ENCODE results near the gene ARHGAP45.
"Not testable (repeated sequence)": the region's sequence is repeated elsewhere in the genome, so short reads cannot be mapped to it uniquely, and the experiment has no call there.

The ARHGAP45 gene

DNA sequence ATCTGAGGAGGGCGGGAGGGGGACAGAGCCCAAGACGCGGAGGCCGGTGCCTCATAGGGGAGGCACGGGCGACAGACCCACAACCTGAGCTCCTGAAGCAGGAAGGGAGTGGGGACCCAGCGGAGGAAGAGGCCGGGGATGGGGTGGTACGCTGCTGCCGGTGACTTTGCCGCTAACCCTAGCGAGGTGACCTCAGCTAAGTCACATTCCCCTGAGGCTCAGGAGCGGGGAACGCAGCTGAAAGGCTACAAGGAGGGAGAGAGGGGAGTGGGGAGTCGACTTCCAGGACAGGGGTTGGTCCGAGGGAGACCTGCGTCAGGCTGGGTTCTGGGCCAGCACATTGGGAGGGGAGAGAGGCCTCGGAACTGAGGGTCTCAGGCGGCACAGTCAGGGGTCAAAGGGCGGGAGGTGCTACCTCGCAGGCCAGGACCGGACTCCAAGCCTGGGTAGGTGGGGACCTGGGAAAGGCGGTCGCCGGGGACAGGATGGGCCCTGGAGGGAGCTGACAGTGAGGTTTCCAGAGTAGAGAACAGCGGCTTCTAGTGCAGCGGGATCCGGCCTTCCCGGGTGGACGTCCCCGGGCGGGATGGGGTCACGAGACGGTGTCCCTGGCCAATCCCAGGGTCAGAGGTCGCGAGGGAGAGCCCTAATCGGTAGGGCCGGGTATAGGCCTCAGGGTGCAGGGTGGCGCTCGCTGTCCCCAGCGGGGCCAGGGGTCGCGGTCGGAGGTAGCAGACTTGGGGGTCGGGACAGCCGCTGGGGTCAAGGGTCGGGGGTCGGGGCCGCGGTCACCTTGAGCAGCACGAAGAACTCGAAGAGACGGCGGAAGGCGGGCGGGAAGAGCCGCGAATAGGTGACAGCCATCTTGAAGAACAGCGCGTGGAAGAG, 46.7 kb upstream of the ARHGAP45 start:
- TF ChIP-seq, protein P1, sequence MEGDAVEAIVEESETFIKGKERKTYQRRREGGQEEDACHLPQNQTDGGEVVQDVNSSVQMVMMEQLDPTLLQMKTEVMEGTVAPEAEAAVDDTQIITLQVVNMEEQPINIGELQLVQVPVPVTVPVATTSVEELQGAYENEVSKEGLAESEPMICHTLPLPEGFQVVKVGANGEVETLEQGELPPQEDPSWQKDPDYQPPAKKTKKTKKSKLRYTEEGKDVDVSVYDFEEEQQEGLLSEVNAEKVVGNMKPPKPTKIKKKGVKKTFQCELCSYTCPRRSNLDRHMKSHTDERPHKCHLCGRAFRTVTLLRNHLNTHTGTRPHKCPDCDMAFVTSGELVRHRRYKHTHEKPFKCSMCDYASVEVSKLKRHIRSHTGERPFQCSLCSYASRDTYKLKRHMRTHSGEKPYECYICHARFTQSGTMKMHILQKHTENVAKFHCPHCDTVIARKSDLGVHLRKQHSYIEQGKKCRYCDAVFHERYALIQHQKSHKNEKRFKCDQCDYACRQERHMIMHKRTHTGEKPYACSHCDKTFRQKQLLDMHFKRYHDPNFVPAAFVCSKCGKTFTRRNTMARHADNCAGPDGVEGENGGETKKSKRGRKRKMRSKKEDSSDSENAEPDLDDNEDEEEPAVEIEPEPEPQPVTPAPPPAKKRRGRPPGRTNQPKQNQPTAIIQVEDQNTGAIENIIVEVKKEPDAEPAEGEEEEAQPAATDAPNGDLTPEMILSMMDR (IDR thresholded peaks at IDR 0.05; ENCODE audit: low read depth, low read length), result no peak
- no peak for DNase-seq
- no peaks in the 10 kb centered on the region for H3K27me3 ChIP-seq (ENCODE audit: insufficient read depth, low read depth, severe bottlenecking)
- peak overlapping the region; percentile 89 for H3K27ac ChIP-seq
- no peaks in the 10 kb centered on the region for H3K9me3 ChIP-seq (ENCODE audit: severe bottlenecking)
- peak overlapping the region; percentile 69 for H3K4me3 ChIP-seq (ENCODE audit: low read depth, low read length)
- peaks cover 24% of the 10 kb centered on the region for H3K36me3 ChIP-seq

DNA sequence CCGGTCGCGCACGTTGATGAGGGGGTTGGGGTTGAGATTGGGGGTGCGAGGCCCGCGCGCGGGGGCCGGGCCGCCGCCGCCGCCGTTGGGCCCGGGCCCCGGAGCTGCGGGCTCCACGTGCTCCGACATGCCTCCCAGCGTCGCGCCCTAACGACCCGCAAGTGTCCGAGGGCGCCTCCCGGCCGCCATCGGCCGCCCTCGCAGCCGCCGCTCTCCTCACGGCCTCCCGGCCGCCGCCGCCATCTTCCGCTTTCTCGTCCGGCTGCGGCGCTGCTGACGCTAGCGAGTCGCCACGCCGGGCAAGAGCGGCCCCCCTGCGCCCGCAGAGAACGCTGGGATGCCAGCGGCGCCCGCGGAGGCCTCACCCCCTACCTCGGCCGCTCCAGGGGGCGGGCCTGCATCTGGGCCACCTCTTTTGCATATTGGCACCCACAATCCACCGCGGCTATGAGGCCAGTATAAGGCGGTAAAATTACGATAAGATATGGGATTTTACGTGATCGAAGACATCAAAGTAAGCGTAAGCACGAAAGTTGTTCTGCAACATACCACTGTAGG, 46.0 kb upstream of the ARHGAP45 start, which contains the start of gene TMEM259:
TMEM259 (minus strand) TSS at position 256 of the 558 bp plus-strand sequence; CDS start at position 129, 127 bp downstream.
- peak; percentile 98 for DNase-seq
- Histone ChIP-seq H3K27me3 (ENCODE audit: insufficient read depth, low read depth, severe bottlenecking) (no peaks in the 10 kb centered on the region), H3K4me3 (ENCODE audit: low read depth, low read length) (peak within 1 kb of the TSS; percentile 69), H3K36me3 (peaks cover 24% of the 10 kb centered on the region), H3K9me3 (ENCODE audit: severe bottlenecking) (no peaks in the 10 kb centered on the region), H3K27ac (peak within 1 kb of the TSS; percentile 89)
- TF ChIP-seq, protein P1 (IDR thresholded peaks at IDR 0.05; ENCODE audit: low read depth, low read length), result no peak

DNA sequence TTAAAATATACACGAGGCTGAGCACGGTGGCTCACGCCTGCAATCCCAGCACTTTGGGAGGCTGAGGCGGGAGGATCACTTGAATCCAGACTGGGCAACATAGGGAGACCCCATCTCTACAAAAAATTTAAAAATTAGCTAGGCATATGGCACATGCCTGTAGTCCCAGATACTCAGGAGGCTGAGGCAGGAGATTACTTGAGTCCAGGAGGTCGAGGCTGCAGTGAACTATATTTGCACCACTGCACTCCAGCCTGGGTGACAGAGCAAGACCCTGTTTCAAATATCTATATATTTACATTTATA, 43.1 kb upstream of the ARHGAP45 start:
- not testable (repeated sequence) for H3K9me3 ChIP-seq (ENCODE audit: severe bottlenecking); H3K27ac ChIP-seq; H3K36me3 ChIP-seq; DNase-seq; H3K27me3 ChIP-seq (ENCODE audit: insufficient read depth, low read depth, severe bottlenecking); H3K4me3 ChIP-seq (ENCODE audit: low read depth, low read length)

DNA sequence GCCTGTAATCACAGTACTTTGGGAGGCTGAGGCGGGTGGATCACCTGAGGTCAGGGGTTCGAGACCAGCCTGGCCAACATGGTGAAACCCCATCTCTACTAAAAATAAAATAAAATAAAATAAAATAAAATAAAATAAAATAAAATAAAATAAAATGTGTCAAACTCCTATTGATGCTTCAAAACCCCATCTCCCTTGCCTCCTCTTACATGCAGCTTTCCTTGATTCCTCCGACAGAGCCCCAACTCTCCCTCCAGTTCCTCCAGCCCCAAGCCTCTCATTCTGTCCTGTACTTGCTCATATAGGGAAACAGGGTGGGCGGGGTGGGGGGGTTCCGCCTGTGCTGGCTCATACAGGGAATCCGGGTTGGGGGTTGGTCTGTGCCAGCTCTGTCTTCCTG, 41.9 kb upstream of the ARHGAP45 start:
- not testable (repeated sequence) for H3K27me3 ChIP-seq (ENCODE audit: insufficient read depth, low read depth, severe bottlenecking); DNase-seq; H3K9me3 ChIP-seq (ENCODE audit: severe bottlenecking); H3K36me3 ChIP-seq; H3K27ac ChIP-seq; H3K4me3 ChIP-seq (ENCODE audit: low read depth, low read length)

DNA sequence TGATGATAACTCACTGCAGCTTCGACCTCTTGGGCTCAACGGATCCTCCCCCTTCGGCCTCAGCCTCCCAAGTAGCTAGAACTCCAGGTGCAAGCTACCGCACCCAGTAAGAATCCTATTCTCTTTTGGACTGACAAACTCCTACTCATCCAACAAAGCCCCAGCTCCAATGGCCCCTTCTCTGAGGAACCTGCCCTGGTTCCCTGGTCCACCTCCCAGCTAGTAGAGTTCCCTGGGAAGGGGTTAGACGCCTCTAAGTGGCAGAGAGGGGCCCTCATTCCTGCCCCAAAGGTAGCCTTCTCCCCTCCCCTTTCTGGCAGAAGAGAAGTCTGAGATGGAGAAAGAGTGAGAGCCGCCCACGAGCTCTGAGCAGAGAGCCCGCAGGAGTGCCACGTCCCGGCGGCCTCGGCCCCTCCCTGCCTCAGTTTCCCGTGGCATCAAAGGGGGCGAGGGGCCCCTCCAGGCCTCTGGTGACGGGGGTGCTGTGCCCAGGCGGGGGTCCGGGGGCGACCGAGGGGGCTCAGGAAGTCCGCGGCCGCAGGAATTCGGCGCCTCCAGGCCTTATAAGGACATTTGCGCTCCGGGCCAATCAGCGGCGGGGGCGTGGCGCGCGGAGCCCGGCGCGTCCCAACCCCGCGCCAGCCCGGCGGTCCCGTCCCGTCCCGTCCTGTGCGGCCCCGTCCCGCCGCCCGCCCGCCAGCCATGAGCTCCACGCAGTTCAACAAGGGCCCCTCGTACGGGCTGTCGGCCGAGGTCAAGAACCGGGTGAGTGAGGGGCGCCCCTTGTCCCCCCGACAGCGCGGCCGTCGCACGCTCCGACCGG, 40.8 kb upstream of the ARHGAP45 start, which contains the start of gene CNN2:
CNN2 (plus strand) TSS at position 649 of the 823 bp plus-strand sequence; CDS start at position 703, 54 bp downstream.
- DNase-seq, result peak; percentile 71
- Histone ChIP-seq H3K36me3 (peaks cover 4% of the 10 kb centered on the region), H3K4me3 (ENCODE audit: low read depth, low read length) (peak within 1 kb of the TSS; percentile 73), H3K27me3 (ENCODE audit: insufficient read depth, low read depth, severe bottlenecking) (no peaks in the 10 kb centered on the region), H3K27ac (peak within 1 kb of the TSS; percentile 89), H3K9me3 (ENCODE audit: severe bottlenecking) (no peaks in the 10 kb centered on the region)
- TF ChIP-seq, protein P1 (IDR thresholded peaks at IDR 0.05; ENCODE audit: low read depth, low read length), result no peak

DNA sequence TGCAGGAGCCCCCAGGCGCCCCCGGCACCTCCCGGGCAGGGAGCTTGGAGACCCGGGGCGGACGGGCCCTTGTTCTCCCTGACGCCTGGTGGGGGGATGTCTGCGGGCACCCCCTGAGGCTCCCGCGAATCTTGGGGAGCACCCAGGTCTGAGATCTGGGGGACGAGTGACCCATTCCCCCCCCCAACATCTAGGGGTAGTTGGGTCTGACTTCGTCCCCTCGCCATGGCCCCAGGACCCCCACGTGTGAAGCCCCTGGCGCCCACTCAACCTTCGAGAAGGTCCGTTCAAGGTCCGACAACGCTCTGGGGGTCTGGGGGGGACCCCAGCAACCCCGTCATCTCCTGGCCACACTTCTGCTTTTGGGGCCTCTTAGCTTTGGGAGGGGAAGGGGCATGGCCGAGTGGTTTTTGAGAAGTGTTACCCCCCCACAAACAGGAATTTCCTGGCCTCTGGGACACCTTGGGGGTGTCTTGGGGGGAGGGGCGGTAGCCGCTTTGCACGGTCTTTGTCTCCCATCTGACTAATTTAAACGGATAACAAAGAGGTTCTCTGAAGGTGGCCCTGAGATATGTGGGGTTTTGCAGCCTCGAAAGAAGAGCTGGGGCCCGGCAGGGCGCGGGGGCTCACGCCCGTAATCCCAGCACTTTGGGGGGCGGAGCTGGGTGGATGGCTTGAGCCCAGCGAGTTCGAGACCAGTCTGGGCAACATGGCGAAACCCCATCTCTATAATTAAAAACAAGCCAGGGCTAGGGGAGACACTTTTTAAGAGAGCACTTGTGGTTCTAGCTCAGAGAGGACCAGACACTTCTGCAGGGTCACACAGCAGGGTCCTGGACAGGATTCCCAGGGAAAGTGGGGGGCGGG, 40.0 kb upstream of the ARHGAP45 start:
- DNase-seq, result peak; percentile 38
- TF ChIP-seq, protein P1 (IDR thresholded peaks at IDR 0.05; ENCODE audit: low read depth, low read length), result no peak

More for the DNA sequence above, 40.0 kb upstream of the ARHGAP45 start:
- Histone ChIP-seq H3K36me3 (peaks cover 9% of the 10 kb centered on the region), H3K27ac (peak overlapping the region; percentile 89), H3K27me3 (ENCODE audit: insufficient read depth, low read depth, severe bottlenecking) (no peaks in the 10 kb centered on the region), H3K4me3 (ENCODE audit: low read depth, low read length) (peak overlapping the region; percentile 73), H3K9me3 (ENCODE audit: severe bottlenecking) (no peaks in the 10 kb centered on the region)

Measured in WERI-Rb-1 (cell line).